Skeletal muscle tissue (tissue), 4 donors: Measurements from ENCODE around the gene LCN6. TPM values are rescaled to one million over a fixed set of nuclear protein-coding genes. Genes with fewer than 3 reads are reported as not detected.

Source experiments
- H3K27ac ChIP-seq: one replicate; pipeline ENCODE4 v1.7.0; 2013; ENCODE audit warnings: mild to moderate bottlenecking, low read depth, low read length, inconsistent platforms
- H3K27me3 ChIP-seq, 3 donors: one replicate each; pipeline ENCODE4 v1.7.0; 2013; ENCODE audit warnings: low read length in 3 of 3; ENCODE audit not compliant: control insufficient read depth in 3 of 3, insufficient read depth in 3 of 3
- H3K36me3 ChIP-seq, 3 donors: one replicate each; pipeline ENCODE4 v1.7.0; 2013; ENCODE audit warnings: low read length in 3 of 3; ENCODE audit not compliant: control insufficient read depth in 3 of 3, insufficient read depth in 3 of 3
- H3K4me1 ChIP-seq, 3 donors: one replicate each; pipeline ENCODE4 v1.7.0; 2013; ENCODE audit warnings: low read length in 3 of 3, mild to moderate bottlenecking in 3 of 3; ENCODE audit not compliant: control insufficient read depth in 3 of 3, insufficient read depth in 3 of 3
- H3K4me3 ChIP-seq, 3 donors: one replicate each; pipeline ENCODE4 v1.7.0; 2013; ENCODE audit warnings: low read length in 3 of 3
- H3K9ac ChIP-seq, 3 donors: one replicate each; pipeline ENCODE4 v1.7.0; 2013; ENCODE audit warnings: low read length in 3 of 3, mild to moderate bottlenecking in 3 of 3, moderate library complexity in 2 of 3, low read depth in 1 of 3
- H3K9me3 ChIP-seq, 3 donors: one replicate each; pipeline ENCODE4 v1.7.0; 2013; ENCODE audit warnings: low read length in 3 of 3; ENCODE audit not compliant: control insufficient read depth in 3 of 3
- total RNA-seq: library from RNA; depleted of rRNA; stranded (reverse); fragments of >200 nt; gene quantifications from one replicate; pipeline ENCODE4 v1.2.3, GENCODE V29; 2014
- donor health status: Osteomylitis.

The LCN6 gene
- total RNA-seq, 1 donor from 2014 or later, result not detected

DNA sequence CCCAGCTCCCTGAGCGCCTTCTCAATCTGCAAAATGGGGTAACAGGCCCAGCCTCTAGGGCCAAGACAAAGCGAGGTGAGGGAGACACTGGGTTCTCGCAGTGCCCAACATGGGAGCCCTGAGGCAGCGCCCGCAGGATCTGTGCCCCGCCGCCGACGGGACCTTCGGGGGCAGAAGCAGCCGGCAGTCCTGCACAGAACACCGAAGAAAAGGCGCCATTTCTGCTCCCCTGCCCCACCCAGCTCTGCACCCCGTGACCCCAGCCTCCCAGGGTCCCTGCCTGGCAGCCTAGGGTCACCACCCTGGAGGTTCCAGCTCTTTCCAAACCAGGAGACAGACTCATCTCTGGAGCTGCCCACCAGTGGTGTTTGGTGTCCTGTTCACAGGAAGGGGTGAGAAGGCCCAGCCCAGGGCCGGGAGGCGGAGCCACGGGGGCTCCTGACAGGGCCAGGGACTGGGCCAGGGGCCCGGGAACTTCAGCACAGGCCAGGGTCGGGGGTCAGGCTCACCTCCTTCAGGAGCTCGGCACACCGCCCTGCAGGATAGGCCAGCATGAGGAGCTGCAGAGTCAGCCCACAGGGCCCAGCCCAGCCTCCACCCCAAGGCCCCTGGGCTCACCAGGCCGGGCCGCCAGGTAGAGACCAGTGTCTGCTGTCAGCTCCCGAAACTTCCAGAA is 6.4 kb upstream of the LCN6 start:
- Histone ChIP-seq H3K27me3 (no peaks in the 10 kb centered on the region), H3K4me1 (peaks cover 13 to 22% (median 15%) of the 10 kb centered on the region in 3 donors), H3K27ac (no peak overlapping the region), H3K4me3 (no peak overlapping the region), H3K36me3 (no peaks in the 10 kb centered on the region), H3K9me3 (peaks cover 2 to 9% (median 8%) of the 10 kb centered on the region in 3 donors), H3K9ac (no peak overlapping the region)

DNA sequence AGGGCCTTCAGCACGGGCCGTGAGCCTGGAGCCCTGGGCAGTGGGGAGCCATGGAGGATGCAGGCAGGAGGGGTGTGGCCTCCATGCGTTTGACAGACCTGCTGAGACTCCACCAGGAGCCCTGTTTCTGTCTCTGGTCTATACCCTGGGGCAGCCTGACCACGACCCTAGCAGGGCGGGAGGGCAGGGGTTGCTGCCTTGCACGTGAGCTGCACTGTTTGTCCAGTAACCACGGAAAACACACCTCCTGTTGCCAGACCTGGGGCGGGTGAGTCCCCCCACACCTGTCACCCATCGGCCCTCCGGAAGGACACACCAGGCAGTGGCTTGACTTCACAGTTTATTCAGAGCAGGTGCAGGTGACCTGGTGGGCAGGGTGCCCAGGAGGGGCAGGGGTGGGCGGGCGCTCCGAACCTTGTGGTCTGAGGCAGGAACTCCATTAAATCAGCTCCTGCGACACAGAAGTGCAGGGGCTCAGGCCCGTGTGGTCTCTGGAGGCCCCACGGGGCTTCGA is 5.8 kb upstream of the LCN6 start:
- H3K27ac ChIP-seq, result no peak overlapping the region
- H3K4me1 ChIP-seq, result peaks cover 13 to 22% (median 18%) of the 10 kb centered on the region in 3 donors
- no peak overlapping the region for H3K4me3 ChIP-seq
- no peaks in the 10 kb centered on the region for H3K36me3 ChIP-seq
- peaks cover 2 to 9% (median 8%) of the 10 kb centered on the region in 3 donors for H3K9me3 ChIP-seq
- no peak overlapping the region for H3K9ac ChIP-seq
- no peaks in the 10 kb centered on the region for H3K27me3 ChIP-seq

DNA sequence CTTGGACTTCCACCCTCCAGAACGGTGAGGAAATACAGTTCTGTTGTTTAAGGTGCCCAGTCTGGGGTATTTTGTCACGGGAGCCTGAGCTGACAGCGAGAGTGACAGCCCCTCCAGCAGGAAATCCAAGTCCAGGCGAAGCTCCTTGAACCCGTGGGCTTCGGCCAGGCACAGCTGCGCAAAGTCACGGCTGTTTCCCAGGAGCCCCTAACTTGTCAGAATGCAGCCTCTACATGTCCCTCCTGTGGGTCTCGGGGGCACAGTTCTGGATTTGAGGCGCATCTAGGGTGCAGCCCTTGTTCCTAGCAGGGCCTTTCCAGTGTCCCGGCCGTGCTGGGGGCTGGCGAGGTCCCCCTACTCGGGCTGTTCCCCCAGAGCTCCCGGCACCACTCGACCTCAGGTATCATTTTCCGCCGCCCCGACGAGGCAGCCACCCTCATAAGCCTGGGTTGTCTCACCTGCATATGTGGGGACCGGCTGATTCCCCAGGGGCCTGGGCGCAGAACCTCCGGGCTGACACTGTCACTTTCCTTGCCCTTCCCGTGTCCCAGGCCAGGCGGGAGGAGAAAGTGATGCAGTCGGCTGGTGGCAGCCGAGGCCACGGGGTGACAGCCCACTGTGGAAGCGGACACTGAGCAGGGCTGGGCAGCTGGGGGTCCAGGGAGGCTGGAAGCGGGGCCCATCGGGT is 5.2 kb upstream of the LCN6 start:
- H3K4me1 ChIP-seq, result peaks cover 13 to 22% (median 22%) of the 10 kb centered on the region in 3 donors
- no peaks in the 10 kb centered on the region for H3K27me3 ChIP-seq
- no peak overlapping the region for H3K9ac ChIP-seq
- no peak overlapping the region for H3K4me3 ChIP-seq
- H3K36me3 ChIP-seq, result no peaks in the 10 kb centered on the region
- H3K27ac ChIP-seq, result no peak overlapping the region
- peaks cover 2 to 9% (median 8%) of the 10 kb centered on the region in 3 donors for H3K9me3 ChIP-seq

DNA sequence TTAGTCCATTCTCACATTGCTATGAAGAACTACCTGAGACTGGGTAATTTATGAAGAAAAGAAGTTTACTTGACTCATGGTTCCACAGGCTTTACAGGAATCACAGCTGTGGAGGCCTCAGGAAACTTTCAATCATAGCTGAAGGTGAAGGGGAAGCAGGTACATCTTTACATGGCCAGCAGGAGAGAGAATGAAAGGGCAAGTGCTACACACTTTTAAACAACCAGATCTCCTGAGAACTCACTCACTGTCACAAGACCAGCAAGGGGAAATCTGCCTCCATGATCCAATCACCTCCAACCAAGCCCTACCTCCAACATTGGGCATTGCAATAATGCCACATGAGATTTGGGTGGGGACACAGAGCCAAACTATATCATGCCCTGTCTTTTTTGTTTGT is 3.5 kb upstream of the LCN6 start:
- no peak overlapping the region for H3K4me3 ChIP-seq
- no peak overlapping the region for H3K27ac ChIP-seq
- H3K27me3 ChIP-seq, result peaks cover 0 to 4% (median 0%) of the 10 kb centered on the region in 3 donors
- no peak overlapping the region for H3K9ac ChIP-seq
- H3K9me3 ChIP-seq, result peaks cover 2 to 9% (median 8%) of the 10 kb centered on the region in 3 donors
- H3K4me1 ChIP-seq, result peaks cover 0 to 10% (median 5%) of the 10 kb centered on the region in 3 donors
- H3K36me3 ChIP-seq, result no peaks in the 10 kb centered on the region

DNA sequence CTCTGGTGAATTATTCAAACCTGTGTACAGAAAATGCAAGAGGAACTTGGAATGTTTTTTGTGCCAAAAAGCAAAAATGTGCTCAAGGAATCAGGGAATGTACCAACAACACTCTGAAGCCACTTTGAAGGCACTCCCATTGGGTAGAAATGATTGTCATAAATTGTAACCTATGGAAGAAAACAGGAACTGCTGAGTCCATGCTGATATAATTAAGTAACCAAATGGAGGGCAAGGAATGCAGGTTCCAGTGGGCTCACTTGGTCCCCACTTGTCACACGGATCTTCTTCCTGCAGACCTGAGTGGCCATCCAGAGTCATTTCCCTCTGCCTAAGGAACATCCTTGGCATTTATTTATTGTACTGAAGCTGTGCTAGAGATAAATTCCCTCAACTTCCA is 2.9 kb upstream of the LCN6 start:
- Histone ChIP-seq H3K4me1 (peaks cover 0 to 10% (median 0%) of the 10 kb centered on the region in 3 donors), H3K36me3 (no peaks in the 10 kb centered on the region), H3K27me3 (peaks cover 0 to 4% (median 0%) of the 10 kb centered on the region in 3 donors), H3K9me3 (peaks cover 2 to 8% (median 7%) of the 10 kb centered on the region in 3 donors), H3K4me3 (no peak overlapping the region), H3K27ac (no peak overlapping the region), H3K9ac (no peak overlapping the region)

DNA sequence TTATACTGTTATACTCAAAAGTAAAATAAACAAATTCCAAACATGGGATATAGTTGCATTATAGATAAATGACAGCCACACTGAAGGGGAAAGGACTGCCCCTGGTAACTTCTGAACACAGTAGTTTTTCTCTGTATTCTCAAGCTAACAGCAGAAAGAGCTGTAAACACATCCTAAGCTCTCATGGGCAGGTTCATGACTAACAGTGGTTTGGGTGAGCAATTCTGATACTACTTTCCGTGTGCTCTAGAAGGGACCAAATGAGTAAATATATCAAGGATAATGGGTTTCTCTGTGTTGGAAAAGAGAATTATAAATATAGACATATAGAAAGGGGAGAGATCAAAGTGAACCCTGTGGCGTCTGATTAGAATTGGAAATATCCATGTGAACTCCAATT is 2.2 kb upstream of the LCN6 start:
- Histone ChIP-seq H3K4me3 (no peak overlapping the region), H3K9ac (no peak overlapping the region), H3K36me3 (no peaks in the 10 kb centered on the region), H3K4me1 (peaks cover 0 to 10% (median 0%) of the 10 kb centered on the region in 3 donors), H3K9me3 (peaks cover 0 to 1% (median under 1%) of the 10 kb centered on the region in 3 donors), H3K27ac (no peak overlapping the region), H3K27me3 (peaks cover 0 to 4% (median 0%) of the 10 kb centered on the region in 3 donors)

DNA sequence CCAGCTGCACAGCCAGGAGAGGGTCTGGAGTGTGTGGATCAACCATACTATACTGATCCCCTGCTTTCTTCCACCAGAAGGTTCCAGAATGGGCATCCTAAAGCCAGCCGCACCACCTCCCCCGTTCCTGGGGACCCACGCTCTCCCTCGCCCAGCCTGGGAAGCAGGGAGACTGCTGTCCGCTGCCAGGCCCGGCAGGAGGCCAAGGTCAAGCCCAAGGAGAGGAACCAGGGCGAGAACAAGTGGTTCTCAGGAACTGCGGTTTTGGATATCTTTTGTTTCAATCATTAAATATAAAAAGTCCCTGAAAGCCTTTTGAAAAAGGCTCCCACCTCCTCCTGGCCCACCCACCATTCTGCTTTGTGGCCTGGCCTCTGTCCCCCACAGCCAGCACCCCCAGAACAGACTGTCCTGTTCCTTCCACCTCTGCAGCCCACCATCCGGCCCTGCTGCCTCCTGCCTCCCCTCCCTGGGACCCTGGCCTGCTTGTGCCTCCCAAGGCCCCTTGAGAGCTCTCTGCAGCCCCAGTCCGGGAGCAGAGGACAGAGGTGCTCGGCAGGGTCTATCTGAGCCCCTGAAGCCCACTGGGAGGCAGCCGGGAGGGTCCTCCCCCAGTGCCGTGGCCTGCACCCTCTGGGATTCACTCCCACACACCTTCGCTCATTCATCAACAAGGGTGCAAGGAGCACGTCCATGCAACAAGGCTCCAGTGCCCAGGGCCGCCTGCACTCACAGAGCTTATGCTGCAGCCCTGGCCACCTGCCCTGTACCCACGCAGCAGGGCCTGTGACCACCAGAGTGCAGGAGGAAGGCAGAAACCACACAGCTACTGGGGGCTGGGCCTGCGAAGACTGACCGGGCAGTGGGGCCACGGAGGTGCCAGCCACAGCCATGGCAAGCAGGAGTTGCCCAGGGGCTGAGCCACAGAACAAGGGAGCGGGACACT is 614 bp upstream of the LCN6 start:
- Histone ChIP-seq H3K4me1 (peaks cover 0 to 10% (median 0%) of the 10 kb centered on the region in 3 donors), H3K27me3 (peaks cover 0 to 10% (median 3%) of the 10 kb centered on the region in 3 donors), H3K27ac (no peak overlapping the region), H3K9me3 (no peaks in the 10 kb centered on the region), H3K36me3 (no peaks in the 10 kb centered on the region), H3K4me3 (no peak overlapping the region), H3K9ac (no peak overlapping the region)

DNA sequence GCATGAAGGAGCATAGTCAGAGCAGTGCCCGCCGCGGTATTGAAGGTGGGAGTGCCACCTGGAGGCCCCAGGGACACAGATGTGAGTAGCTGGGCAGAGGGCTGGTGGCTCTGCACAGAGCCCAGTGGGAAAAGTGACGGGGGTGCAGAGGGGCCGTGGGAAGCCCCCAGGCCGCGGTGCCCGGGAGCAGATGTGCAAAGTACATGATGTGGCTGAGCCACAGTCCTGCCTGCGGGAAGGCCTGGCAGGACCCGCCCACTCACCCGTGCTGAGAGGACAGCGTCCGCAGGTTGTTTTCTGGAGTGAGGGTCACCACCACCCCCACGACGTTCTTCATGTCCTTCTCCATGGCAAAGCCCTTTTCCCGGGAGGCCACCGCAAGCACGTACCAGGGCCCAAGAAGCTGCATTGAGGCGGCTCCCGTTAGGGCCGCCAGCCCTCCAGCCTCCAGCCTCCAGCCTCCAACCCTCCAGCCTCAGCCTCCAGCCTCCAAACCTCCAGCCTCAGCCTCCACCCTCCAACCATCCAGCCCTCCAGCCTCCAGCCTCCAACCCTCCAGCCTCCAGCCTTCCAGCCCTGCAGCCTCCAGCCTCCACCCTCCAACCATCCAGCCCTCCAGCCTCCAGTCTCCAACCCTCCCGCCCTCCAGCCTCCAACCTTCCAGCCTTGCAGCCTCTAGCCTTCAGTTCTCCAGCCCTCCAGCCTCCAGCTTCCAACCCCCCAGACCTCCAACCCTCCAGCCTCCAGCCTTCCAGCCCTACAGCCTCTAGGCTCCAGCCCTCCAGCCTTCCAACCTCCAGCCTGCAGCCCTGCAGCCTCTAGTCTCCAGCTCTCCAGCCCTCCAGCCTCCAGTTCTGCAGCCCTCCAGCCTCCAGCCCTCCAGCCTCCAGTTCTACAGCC is 914 bp downstream of the LCN6 start:
- Histone ChIP-seq H3K4me1 (peaks cover 0 to 15% (median 0%) of the 10 kb centered on the region in 3 donors), H3K27ac (no peak overlapping the region), H3K9ac (no peak overlapping the region), H3K4me3 (no peak overlapping the region), H3K9me3 (no peaks in the 10 kb centered on the region), H3K27me3 (peaks cover 8 to 26% (median 18%) of the 10 kb centered on the region in 3 donors), H3K36me3 (no peaks in the 10 kb centered on the region)

DNA sequence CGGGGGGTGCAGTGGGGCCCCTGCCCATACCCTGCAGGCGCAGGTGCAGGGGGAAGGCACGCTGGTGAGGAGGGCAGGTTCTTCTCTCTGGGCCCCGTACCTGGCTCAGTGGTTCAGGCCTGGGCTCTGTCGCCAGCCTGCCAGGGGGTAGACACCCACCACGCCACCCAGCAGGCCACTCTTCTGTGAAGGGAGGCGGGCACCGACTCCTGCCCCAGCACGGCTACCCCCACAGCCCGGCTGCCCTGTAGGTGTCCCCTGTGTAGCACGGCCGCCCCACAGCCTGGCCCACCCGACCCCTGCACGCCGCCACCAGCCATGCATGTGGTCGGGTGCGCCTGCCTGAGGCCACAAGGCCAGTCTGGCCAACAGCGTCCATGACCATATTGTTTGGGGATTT is 1.7 kb downstream of the LCN6 start:
- H3K9ac ChIP-seq, result no peak overlapping the region
- no peaks in the 10 kb centered on the region for H3K36me3 ChIP-seq
- H3K27me3 ChIP-seq, result peaks cover 16 to 34% (median 24%) of the 10 kb centered on the region in 3 donors
- no peaks in the 10 kb centered on the region for H3K9me3 ChIP-seq
- H3K4me1 ChIP-seq, result peaks cover 0 to 18% (median 4%) of the 10 kb centered on the region in 3 donors
- no peak overlapping the region for H3K4me3 ChIP-seq
- H3K27ac ChIP-seq, result no peak overlapping the region
